CD4-positive, alpha-beta memory T cell (primary cell): ENCODE data around the gene RMC1. TPM values are rescaled to one million over a fixed set of nuclear protein-coding genes. Genes with fewer than 3 reads are reported as not detected.
A peak's percentile ranks its signal among the peaks of the same experiment; 100 is the strongest.

Source experiments
- CTCF ChIA-PET: fragments of 350-600 bp; sonication (Branson Sonifier 250); formaldehyde crosslinking; loops from one replicate; lab custom pipeline; 2021; ENCODE audit warnings: inconsistent platforms; ENCODE audit not compliant: partially characterized antibody; lab: Charles Lee
- POLR2A ChIA-PET: fragments of 350-600 bp; sonication (Branson Sonifier 250); formaldehyde crosslinking; loops from one replicate; lab custom pipeline; 2021; ENCODE audit not compliant: partially characterized antibody; lab: Charles Lee
- DNase-seq, 5 donors: peaks; one replicate each; pipeline versions ENCODE4 v3.0.0 to v3.0.0-alpha.2; 2020 to 2022; ENCODE audit warnings: mixed read lengths in 1 of 5
- H3K27ac ChIP-seq: one replicate; pipeline ENCODE4 v1.7.0; 2013; ENCODE audit warnings: low read depth, low read length
- H3K27me3 ChIP-seq: 2 replicates; pipeline ENCODE4 v1.7.0; 2013; ENCODE audit warnings: mild to moderate bottlenecking, low read length, moderate library complexity; ENCODE audit not compliant: insufficient read depth
- H3K36me3 ChIP-seq: 2 replicates; pipeline ENCODE4 v1.7.0; 2013; ENCODE audit warnings: mild to moderate bottlenecking, low read length, moderate library complexity; ENCODE audit not compliant: insufficient read depth
- H3K4me1 ChIP-seq: 2 replicates; pipeline ENCODE4 v1.7.0; 2013; ENCODE audit warnings: mild to moderate bottlenecking, low read length, moderate library complexity; ENCODE audit not compliant: insufficient read depth
- H3K4me3 ChIP-seq, 2 donors: one replicate each; pipeline ENCODE4 v1.7.0; 2013; ENCODE audit warnings: low read length in 2 of 2, mild to moderate bottlenecking in 1 of 2
- H3K9me3 ChIP-seq, 2 donors: one replicate each; pipeline ENCODE4 v1.7.0; 2013; ENCODE audit warnings: low read length in 2 of 2, control low read depth in 1 of 2; ENCODE audit not compliant: control insufficient read depth in 1 of 2
- H3K27ac Mint-ChIP-seq, 7 donors: one replicate each; pipeline ENCODE4 v1.8.0; 2020 to 2021; ENCODE audit warnings: mixed read lengths in 7 of 7, mild to moderate bottlenecking in 6 of 7, inconsistent platforms in 3 of 7, moderate library complexity in 3 of 7
- H3K27me3 Mint-ChIP-seq, 2 donors: one replicate each; pipeline ENCODE4 v1.8.0; 2020 to 2021; ENCODE audit warnings: mixed read lengths in 2 of 2
- H3K36me3 Mint-ChIP-seq, 2 donors: one replicate each; pipeline ENCODE4 v1.8.0; 2020 to 2021; ENCODE audit warnings: mixed read lengths in 2 of 2, inconsistent platforms in 1 of 2, mild to moderate bottlenecking in 1 of 2
- H3K4me1 Mint-ChIP-seq, 4 donors: one replicate each; pipeline ENCODE4 v1.8.0; 2020 to 2021; ENCODE audit warnings: mixed read lengths in 4 of 4, mild to moderate bottlenecking in 1 of 4
- H3K4me3 Mint-ChIP-seq, 8 donors: one replicate each; pipeline ENCODE4 v1.8.0; 2020 to 2021; ENCODE audit warnings: mixed read lengths in 8 of 8, mild to moderate bottlenecking in 7 of 8, moderate library complexity in 6 of 8, inconsistent platforms in 3 of 8
- H3K9me3 Mint-ChIP-seq, 8 donors: one replicate each; pipeline ENCODE4 v1.8.0; 2020 to 2021; ENCODE audit warnings: mixed read lengths in 8 of 8, mild to moderate bottlenecking in 5 of 8, inconsistent platforms in 3 of 8, moderate library complexity in 1 of 8
- intact Hi-C: fragments of 100-400 bp; cut with micrococcal nuclease; formaldehyde crosslinking; loops from one replicate; pipeline ENCODE4 v1.15.1; 2023
- polyA plus RNA-seq, 2 donors: library from polyadenylated mRNA; unstranded; fragments of 300-500 nt; fragmentation: Illumina TruSeq; gene quantifications; one replicate each; pipeline ENCODE4 v1.2.3, GENCODE V29; 2021
- total RNA-seq, 2 experiments: library from RNA; stranded (reverse); gene quantifications; one replicate each; pipeline ENCODE4 v1.2.3, GENCODE V29; 2021

Gene RMC1
- total and polyA plus RNA-seq, 4 experiments from 2014 or later, result 42.7 to 56.6 (median 51.2) TPM

GRCh38 chr18:23528580-23529472 lies 25.5 kb downstream of the RMC1 start:
- no peaks in the 10 kb centered on the region for H3K4me1 ChIP-seq
- CTCF ChIA-PET, result interaction anchor here (4.5 kb wide), 1 partner anchor 12 kb away, joined by 19 read pairs; no protein-coding TSS in a partner anchor
- peaks cover 52 to 86% of the 10 kb centered on the region in 2 donors for H3K36me3 Mint-ChIP-seq
- no peak overlapping the region for H3K27ac ChIP-seq
- no peaks in the 10 kb centered on the region for H3K9me3 Mint-ChIP-seq
- H3K27me3 ChIP-seq, result no peaks in the 10 kb centered on the region
- intact Hi-C loops, result no loop called here
- H3K4me3 Mint-ChIP-seq, result no peak overlapping the region
- POLR2A ChIA-PET, result interaction anchor here (1.0 to 1.5 kb wide), 3 partner anchors 8 to 45 kb away, joined by 3 read pairs; no protein-coding TSS in a partner anchor
- no peaks in the 10 kb centered on the region for H3K9me3 ChIP-seq
- no peak overlapping the region for H3K4me3 ChIP-seq
- H3K27ac Mint-ChIP-seq, result peak overlapping the region in 3 of 7 donors; percentile 14 to 63 (median 48)
- DNase-seq, result no peak
- H3K27me3 Mint-ChIP-seq, result no peaks in the 10 kb centered on the region
- H3K4me1 Mint-ChIP-seq, result peaks cover 0 to 2% (median 1%) of the 10 kb centered on the region in 4 donors
- peaks cover 83% of the 10 kb centered on the region for H3K36me3 ChIP-seq

GRCh38 chr18:23529604-23530003 lies 26.3 kb downstream of the RMC1 start:
- Mint-ChIP-seq H3K27ac (peak overlapping the region in 5 of 7 donors; percentile 5 to 48 (median 14)), H3K9me3 (no peaks in the 10 kb centered on the region), H3K4me3 (no peak overlapping the region), H3K27me3 (no peaks in the 10 kb centered on the region), H3K36me3 (peaks cover 51 to 85% of the 10 kb centered on the region in 2 donors), H3K4me1 (peaks cover 0 to 2% (median 0%) of the 10 kb centered on the region in 4 donors)
- Histone ChIP-seq H3K9me3 (no peaks in the 10 kb centered on the region), H3K4me3 (no peak overlapping the region), H3K27ac (no peak overlapping the region), H3K36me3 (peaks cover 83% of the 10 kb centered on the region), H3K4me1 (no peaks in the 10 kb centered on the region), H3K27me3 (no peaks in the 10 kb centered on the region)
- intact Hi-C loops, result no loop called here
- CTCF ChIA-PET, result interaction anchor here (4.5 kb wide), 1 partner anchor 13 kb away, joined by 19 read pairs; no protein-coding TSS in a partner anchor
- no peak for DNase-seq
- POLR2A ChIA-PET, result no interaction called here

- ChIA-PET POLR2A (no interaction called here), CTCF (interaction anchor here (4.5 kb wide), 1 partner anchor 14 kb away, joined by 19 read pairs; no protein-coding TSS in a partner anchor)
- Mint-ChIP-seq H3K9me3 (no peaks in the 10 kb centered on the region), H3K27me3 (no peaks in the 10 kb centered on the region), H3K4me1 (peaks cover 0 to 2% (median under 1%) of the 10 kb centered on the region in 4 donors), H3K36me3 (peaks cover 57 to 90% of the 10 kb centered on the region in 2 donors), H3K4me3 (no peak overlapping the region), H3K27ac (peak overlapping the region in 3 of 7 donors; percentile 32 to 81 (median 44))
- Histone ChIP-seq H3K27me3 (no peaks in the 10 kb centered on the region), H3K27ac (no peak overlapping the region), H3K9me3 (no peaks in the 10 kb centered on the region), H3K36me3 (peaks cover 88% of the 10 kb centered on the region), H3K4me3 (no peak overlapping the region), H3K4me1 (no peaks in the 10 kb centered on the region)
- no peak for DNase-seq
- intact Hi-C loops, result no loop called here
Measured at GRCh38 chr18:23530195-23530594, 26.9 kb downstream of the RMC1 start.

- H3K9me3 Mint-ChIP-seq, result no peaks in the 10 kb centered on the region
- ChIA-PET CTCF (interaction anchor here (4.5 kb wide), 1 partner anchor 16 kb away, joined by 19 read pairs; no protein-coding TSS in a partner anchor), POLR2A (interaction anchor here (1.6 kb wide), 1 partner anchor 9 kb away, joined by 5 read pairs; no protein-coding TSS in a partner anchor)
- no peak for DNase-seq
- H3K4me3 Mint-ChIP-seq, result no peak overlapping the region
- no peak overlapping the region for H3K4me3 ChIP-seq
- H3K36me3 ChIP-seq, result peaks cover 90% of the 10 kb centered on the region
- no peaks in the 10 kb centered on the region for H3K27me3 ChIP-seq
- no peaks in the 10 kb centered on the region for H3K27me3 Mint-ChIP-seq
- no peak overlapping the region for H3K27ac ChIP-seq
- peaks cover 0 to 3% (median under 1%) of the 10 kb centered on the region in 4 donors for H3K4me1 Mint-ChIP-seq
- intact Hi-C loops, result no loop called here
- H3K36me3 Mint-ChIP-seq, result peaks cover 64 to 92% of the 10 kb centered on the region in 2 donors
- H3K4me1 ChIP-seq, result no peaks in the 10 kb centered on the region
- H3K27ac Mint-ChIP-seq, result peak overlapping the region in 4 of 7 donors; percentile 7 to 86 (median 50)
- no peaks in the 10 kb centered on the region for H3K9me3 ChIP-seq
Measured at GRCh38 chr18:23531912-23532311, 28.6 kb downstream of the RMC1 start.

GRCh38 chr18:23532848-23533247 lies 29.5 kb downstream of the RMC1 start:
- no peak overlapping the region for H3K4me3 Mint-ChIP-seq
- Histone ChIP-seq H3K4me1 (no peaks in the 10 kb centered on the region), H3K27me3 (no peaks in the 10 kb centered on the region), H3K27ac (no peak overlapping the region), H3K9me3 (no peaks in the 10 kb centered on the region), H3K4me3 (no peak overlapping the region), H3K36me3 (peaks cover 93% of the 10 kb centered on the region)
- ChIA-PET POLR2A (interaction anchor here (1.6 kb wide), 1 partner anchor 8 kb away, joined by 5 read pairs; no protein-coding TSS in a partner anchor), CTCF (interaction anchor here (4.5 kb wide), 1 partner anchor 16 kb away, joined by 19 read pairs; no protein-coding TSS in a partner anchor)
- no peaks in the 10 kb centered on the region for H3K9me3 Mint-ChIP-seq
- H3K27ac Mint-ChIP-seq, result peak overlapping the region in 4 of 7 donors; percentile 5 to 57 (median 43)
- H3K4me1 Mint-ChIP-seq, result peaks cover 0 to 3% (median under 1%) of the 10 kb centered on the region in 4 donors
- DNase-seq, result no peak
- no peaks in the 10 kb centered on the region for H3K27me3 Mint-ChIP-seq
- H3K36me3 Mint-ChIP-seq, result peaks cover 70 to 92% of the 10 kb centered on the region in 2 donors
- intact Hi-C loops, result no loop called here

- ChIA-PET CTCF (interaction anchor here (1.7 kb wide), 1 partner anchor 18 kb away, joined by 4 read pairs; no protein-coding TSS in a partner anchor), POLR2A (no interaction called here)
- peaks cover 93% of the 10 kb centered on the region for H3K36me3 ChIP-seq
- intact Hi-C loops, result no loop called here
- H3K9me3 ChIP-seq, result no peaks in the 10 kb centered on the region
- H3K27me3 ChIP-seq, result no peaks in the 10 kb centered on the region
- H3K9me3 Mint-ChIP-seq, result no peaks in the 10 kb centered on the region
- H3K4me3 ChIP-seq, result no peak overlapping the region
- H3K27me3 Mint-ChIP-seq, result no peaks in the 10 kb centered on the region
- DNase-seq, result no peak
- peaks cover 2 to 7% (median 3%) of the 10 kb centered on the region in 4 donors for H3K4me1 Mint-ChIP-seq
- H3K27ac ChIP-seq, result no peak overlapping the region
- peaks cover 2% of the 10 kb centered on the region for H3K4me1 ChIP-seq
- peak overlapping the region in 1 of 7 donors; percentile 12 for H3K27ac Mint-ChIP-seq
- H3K36me3 Mint-ChIP-seq, result peaks cover 76 to 92% of the 10 kb centered on the region in 2 donors
- H3K4me3 Mint-ChIP-seq, result no peak overlapping the region
Measured at GRCh38 chr18:23534276-23534675, 31.0 kb downstream of the RMC1 start.
